GM10248 (cell line): ENCODE data around the gene NXPE3.
A peak's percentile ranks its signal among the peaks of the same experiment; 100 is the strongest.

ENCODE experiments used
- CTCF ChIA-PET: fragments of 300-600 bp; sonication (Branson Sonifier 250); formaldehyde crosslinking; extraction: SDS; loops from one replicate; lab custom pipeline; 2021; ENCODE audit warnings: antibody characterized with exemption; lab: Yijun Ruan, JAX
- POLR2A ChIA-PET: fragments of 350-650 bp; sonication (Branson Sonifier 250); formaldehyde crosslinking; extraction: SDS; loops from one replicate; lab custom pipeline; 2020; ENCODE audit warnings: antibody characterized with exemption; lab: Yijun Ruan, JAX
- DNase-seq: peaks from one replicate; pipeline ENCODE4 v3.0.0; 2012; ENCODE audit errors: extremely low spot score
- CTCF ChIP-seq: IDR thresholded peaks from 2 replicates; pipeline ENCODE4 v1.5.1; 2012; ENCODE audit warnings: mild to moderate bottlenecking, low read depth; ENCODE audit errors: extremely low read depth, missing control alignments, control extremely low read depth

NXPE3 gene

GRCh38 chr3:101848326-101848725 is 69.3 kb downstream of the NXPE3 start:
- DNase-seq = no peak
- ChIA-PET POLR2A (interaction anchor here (1.3 to 3.3 kb wide), 6 partner anchors 11 to 141 kb away, joined by 5 to 54 read pairs (median 16); no protein-coding TSS in a partner anchor), CTCF (interaction anchor here (0.6 to 2.5 kb wide), 6 partner anchors 9 to 381 kb away, joined by 3 to 7 read pairs (median 4); no protein-coding TSS in a partner anchor)
- no peak for TF ChIP-seq CTCF

GRCh38 chr3:101848754-101849713 is 70.0 kb downstream of the NXPE3 start, which contains the start of gene NFKBIZ:
TSS of gene NFKBIZ (plus strand) at chr3:101849514. CDS start at chr3:101849629, 115 bp downstream.
- DNase-seq = peak; percentile 95
- ChIA-PET CTCF (interaction anchor here (0.6 to 2.5 kb wide), 9 partner anchors 10 to 380 kb away, joined by 3 to 7 read pairs (median 4); no protein-coding TSS in a partner anchor), POLR2A (interaction anchor here (0.6 to 3.3 kb wide), 49 partner anchors 10 to 376 kb away, joined by 3 to 54 read pairs (median 4); partner anchors contain the start of genes CEP97 and RPL24)
- TF ChIP-seq CTCF = no peak

- no peak for DNase-seq
- ChIA-PET CTCF (interaction anchor here (0.7 to 2.5 kb wide), 7 partner anchors 11 to 379 kb away, joined by 3 to 7 read pairs (median 4); no protein-coding TSS in a partner anchor), POLR2A (interaction anchor here (0.7 to 3.3 kb wide), 47 partner anchors 9 to 375 kb away, joined by 3 to 54 read pairs (median 4); partner anchors contain the start of genes CEP97 and RPL24)
- TF ChIP-seq CTCF = peak; percentile 37
Measured at GRCh38 chr3:101849714-101850245, 70.8 kb downstream of the NXPE3 start.

DNA sequence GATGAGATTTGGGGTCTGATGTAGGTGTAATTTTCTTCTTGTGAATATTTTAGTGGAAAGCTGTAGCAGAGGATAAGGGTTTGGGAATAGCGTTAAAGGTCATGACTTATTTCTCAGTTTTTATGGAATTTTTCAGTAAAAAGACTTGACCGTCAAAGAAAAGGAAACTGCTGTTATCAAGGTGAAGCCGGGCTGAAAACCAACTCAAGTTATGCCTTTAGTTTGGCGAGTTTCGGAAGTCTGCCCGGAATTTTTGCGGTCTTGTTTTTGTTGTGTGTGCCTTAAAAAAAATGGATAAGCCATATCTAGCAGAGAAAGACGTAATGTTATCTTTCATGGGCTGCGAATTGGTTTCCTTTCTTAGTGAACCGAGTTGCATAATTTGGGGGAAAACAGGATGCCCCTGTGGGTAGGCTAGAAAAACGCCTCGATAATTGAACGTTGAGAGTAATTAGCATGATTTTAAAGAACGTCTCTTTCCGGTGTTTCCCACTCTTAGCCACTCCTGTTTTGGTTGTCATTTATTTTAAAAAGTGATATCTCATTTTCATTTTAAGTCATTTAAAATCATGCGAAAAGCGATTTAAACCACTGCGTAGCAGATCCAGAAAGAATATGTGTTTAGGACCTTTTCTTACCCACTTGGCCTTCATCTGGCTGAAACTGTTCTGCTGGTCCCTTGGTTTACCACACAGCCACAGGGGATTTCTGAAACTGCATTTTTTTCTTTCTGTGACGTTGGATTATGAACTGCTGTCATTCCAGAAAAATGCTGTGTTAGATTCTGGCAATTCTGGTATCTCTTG is 71.4 kb downstream of the NXPE3 start:
- TF ChIP-seq CTCF = no peak
- CTCF ChIA-PET = interaction anchor here (1.0 to 2.5 kb wide), 5 partner anchors 13 to 379 kb away, joined by 3 to 7 read pairs (median 4); no protein-coding TSS in a partner anchor
- POLR2A ChIA-PET = interaction anchor here (0.9 to 3.3 kb wide), 17 partner anchors 9 to 375 kb away, joined by 3 to 54 read pairs (median 8); partner anchors contain the start of gene RPL24
- DNase-seq = no peak

GRCh38 chr3:101851072-101851770 is 72.2 kb downstream of the NXPE3 start:
- ChIA-PET CTCF (interaction anchor here (0.8 to 1.4 kb wide), 5 partner anchors 12 to 121 kb away, joined by 3 to 4 read pairs (median 4); no protein-coding TSS in a partner anchor), POLR2A (interaction anchor here (0.7 to 1.5 kb wide), 6 partner anchors 12 to 88 kb away, joined by 3 to 6 read pairs (median 3); no protein-coding TSS in a partner anchor)
- DNase-seq = no peak
- TF ChIP-seq CTCF = no peak
